Measurements from ENCODE around the gene ASCC2. TPM values are rescaled to one million over a fixed set of nuclear protein-coding genes. Genes with fewer than 3 reads are reported as not detected.

ASCC2 gene
- total RNA-seq, 4 donors from 2014 or later: 19.6 to 35.8 (median 28.5) TPM

- Histone ChIP-seq H3K27ac (peak overlapping the region; percentile 78 to 99 (median 90)), H3K9me3 (no peaks in the 10 kb centered on the region), H3K36me3 (no peaks in the 10 kb centered on the region), H3K4me3 (peak overlapping the region; percentile 61 to 71), H3K4me1 (peaks cover 5 to 48% (median 27%) of the 10 kb centered on the region in 3 donors), H3K27me3 (no peaks in the 10 kb centered on the region)
- WGBS, 2 donors (ENCODE audit: low coverage in 1 of 2): 0% methylated on average over 1 of the region's 14 CpGs
- TF ChIP-seq POLR2AphosphoS5 (IDR thresholded peaks at IDR 0.05): no peak
- no peak for TF ChIP-seq POLR2A (IDR thresholded peaks at IDR 0.05)
- TF ChIP-seq CTCF (IDR thresholded peaks at IDR 0.05): no peak
- no peak for TF ChIP-seq EP300 (IDR thresholded peaks at IDR 0.05)
- no peak for ATAC-seq
Measured at GRCh38 chr22:29883775-29884097, 45.7 kb upstream of the ASCC2 start.

- Histone ChIP-seq H3K36me3 (no peaks in the 10 kb centered on the region), H3K27ac (peak within 1 kb of the TSS; percentile 78 to 99 (median 90)), H3K9me3 (no peaks in the 10 kb centered on the region), H3K4me1 (peaks cover 5 to 44% (median 27%) of the 10 kb centered on the region in 3 donors), H3K4me3 (peak within 1 kb of the TSS; percentile 61 to 71), H3K27me3 (no peaks in the 10 kb centered on the region)
- ATAC-seq: peak; percentile 90
- 0% methylated on average over 1 of the region's 82 CpGs; no CpG with 5 or more reads in 1 of the 2 donors for WGBS, 2 donors (ENCODE audit: low coverage in 1 of 2)
- TF ChIP-seq POLR2AphosphoS5 (IDR thresholded peaks at IDR 0.05): peak; percentile 46
- TF ChIP-seq POLR2A (IDR thresholded peaks at IDR 0.05): peak; percentile 61 to 66
- no peak for TF ChIP-seq EP300 (IDR thresholded peaks at IDR 0.05)
- TF ChIP-seq CTCF (IDR thresholded peaks at IDR 0.05): peak in 3 of 4 experiments; percentile 30 to 76 (median 36)
Measured at GRCh38 chr22:29883045-29883774, 45.1 kb upstream of the ASCC2 start, which contains the start of gene MTMR3. MTMR3 (plus strand) TSS chr22:29883174; CDS start chr22:29971060, 87,886 bp downstream.

GRCh38 chr22:29882716-29883044 is 44.6 kb upstream of the ASCC2 start:
- WGBS, 2 donors (ENCODE audit: low coverage in 1 of 2): 0% methylated on average over 4 of the region's 5 CpGs
- H3K4me1 ChIP-seq: peaks cover 4 to 39% (median 26%) of the 10 kb centered on the region in 3 donors
- no peaks in the 10 kb centered on the region for H3K36me3 ChIP-seq
- no peaks in the 10 kb centered on the region for H3K9me3 ChIP-seq
- H3K27me3 ChIP-seq: no peaks in the 10 kb centered on the region
- no peak for ATAC-seq
- TF ChIP-seq POLR2A (IDR thresholded peaks at IDR 0.05) (no peak), CTCF (IDR thresholded peaks at IDR 0.05) (no peak), POLR2AphosphoS5 (IDR thresholded peaks at IDR 0.05) (no peak), EP300 (IDR thresholded peaks at IDR 0.05) (no peak)
- H3K4me3 ChIP-seq: peak overlapping the region; percentile 61 to 71
- peak overlapping the region in 2 of 4 donors; percentile 97 to 99 for H3K27ac ChIP-seq

- H3K36me3 ChIP-seq: no peaks in the 10 kb centered on the region
- WGBS, 2 donors (ENCODE audit: low coverage in 1 of 2): 94 to 96% methylated on average over 4 to 5 of the region's 5 CpGs
- no peaks in the 10 kb centered on the region for H3K9me3 ChIP-seq
- no peak overlapping the region for H3K4me3 ChIP-seq
- H3K27ac ChIP-seq: no peak overlapping the region
- no peak for ATAC-seq
- no peak for TF ChIP-seq CTCF (IDR thresholded peaks at IDR 0.05)
- TF ChIP-seq POLR2AphosphoS5 (IDR thresholded peaks at IDR 0.05): no peak
- no peak for TF ChIP-seq EP300 (IDR thresholded peaks at IDR 0.05)
- no peak for TF ChIP-seq POLR2A (IDR thresholded peaks at IDR 0.05)
- H3K4me1 ChIP-seq: peaks cover 0 to 10% (median 2%) of the 10 kb centered on the region in 3 donors
- H3K27me3 ChIP-seq: no peaks in the 10 kb centered on the region
Measured at GRCh38 chr22:29879753-29880152, 41.7 kb upstream of the ASCC2 start.

- Histone ChIP-seq H3K27me3 (no peaks in the 10 kb centered on the region), H3K4me3 (no peak overlapping the region), H3K27ac (no peak overlapping the region), H3K36me3 (no peaks in the 10 kb centered on the region), H3K9me3 (no peaks in the 10 kb centered on the region), H3K4me1 (no peaks in the 10 kb centered on the region)
- ATAC-seq: no peak
- 60 to 71% methylated on average over 1 to 2 of the region's 2 CpGs for WGBS, 2 donors (ENCODE audit: low coverage in 1 of 2)
- TF ChIP-seq POLR2AphosphoS5 (IDR thresholded peaks at IDR 0.05) (no peak), POLR2A (IDR thresholded peaks at IDR 0.05) (no peak), EP300 (IDR thresholded peaks at IDR 0.05) (no peak), CTCF (IDR thresholded peaks at IDR 0.05) (no peak)
Measured at GRCh38 chr22:29877620-29878019, 39.5 kb upstream of the ASCC2 start.
